ENCODE measurements around the gene THSD7B. TPM values are rescaled to one million over a fixed set of nuclear protein-coding genes. Genes with fewer than 3 reads are reported as not detected.
A peak's percentile ranks its signal among the peaks of the same experiment; 100 is the strongest.

THSD7B gene
- total and polyA plus RNA-seq, 2 of the 8 experiments (the other 6 are each of a cell fraction or from before 2014, with no cell fraction given), result 0.60 to 2.9 TPM

DNA sequence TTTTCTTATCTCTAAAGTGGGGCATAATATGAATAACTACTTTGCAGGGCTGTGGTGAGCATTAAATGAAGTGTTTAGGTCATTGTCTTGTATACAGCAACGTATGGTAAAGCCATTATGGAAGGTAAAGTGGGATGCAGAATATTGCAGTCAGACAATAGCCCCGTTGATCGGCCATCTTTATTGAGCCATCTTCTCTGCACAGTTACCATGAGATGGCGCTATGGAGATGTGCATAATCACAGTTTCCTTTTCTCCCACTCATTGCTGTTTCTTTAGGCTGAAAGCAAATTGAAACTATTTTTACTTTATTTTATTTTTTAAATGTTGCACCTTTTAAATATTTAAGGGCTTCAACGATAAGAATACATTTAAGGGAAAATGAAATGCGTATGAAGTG, 108.9 kb downstream of the THSD7B start:
- H3K23ac ChIP-seq (ENCODE audit: insufficient read length), result no peak overlapping the region
- H3K14ac ChIP-seq (ENCODE audit: insufficient read length), result no peak overlapping the region
- TF ChIP-seq YY1 (IDR thresholded peaks at IDR 0.05; ENCODE audit: low read depth, low read length) (peak; percentile 95), ASH2L (IDR thresholded peaks at IDR 0.05; ENCODE audit: low read length) (no peak), POU5F1 (IDR thresholded peaks at IDR 0.05; ENCODE audit: low read depth, low read length) (no peak), SAP30 (IDR thresholded peaks at IDR 0.05; ENCODE audit: insufficient read depth, insufficient replicate concordance, low read length) (no peak), RXRA (IDR thresholded peaks at IDR 0.05; ENCODE audit: insufficient read depth, low read depth, low read length) (no peak), BRCA1 (IDR thresholded peaks at IDR 0.05; ENCODE audit: low read depth, low read length) (no peak), ZNF274 (IDR thresholded peaks at IDR 0.05; ENCODE audit: borderline replicate concordance, extremely low read depth, low read length) (no peak), RAD21 (IDR thresholded peaks at IDR 0.05 in 1 of 2, conservative IDR thresholded peaks at IDR 0.05 in 1 of 2; ENCODE audit: low read depth in 2 of 2, low read length in 2 of 2) (peak; percentile 72 to 73), HDAC6 (IDR thresholded peaks at IDR 0.05; ENCODE audit: low read depth, low read length) (no peak), POLR2A (IDR thresholded peaks at IDR 0.05; ENCODE audit: control extremely low read depth in 1 of 2, low read depth in 2 of 2, low read length in 2 of 2) (no peak), SRF (IDR thresholded peaks at IDR 0.05; ENCODE audit: low read depth, low read length) (no peak)
- TF ChIP-seq, protein P1, sequence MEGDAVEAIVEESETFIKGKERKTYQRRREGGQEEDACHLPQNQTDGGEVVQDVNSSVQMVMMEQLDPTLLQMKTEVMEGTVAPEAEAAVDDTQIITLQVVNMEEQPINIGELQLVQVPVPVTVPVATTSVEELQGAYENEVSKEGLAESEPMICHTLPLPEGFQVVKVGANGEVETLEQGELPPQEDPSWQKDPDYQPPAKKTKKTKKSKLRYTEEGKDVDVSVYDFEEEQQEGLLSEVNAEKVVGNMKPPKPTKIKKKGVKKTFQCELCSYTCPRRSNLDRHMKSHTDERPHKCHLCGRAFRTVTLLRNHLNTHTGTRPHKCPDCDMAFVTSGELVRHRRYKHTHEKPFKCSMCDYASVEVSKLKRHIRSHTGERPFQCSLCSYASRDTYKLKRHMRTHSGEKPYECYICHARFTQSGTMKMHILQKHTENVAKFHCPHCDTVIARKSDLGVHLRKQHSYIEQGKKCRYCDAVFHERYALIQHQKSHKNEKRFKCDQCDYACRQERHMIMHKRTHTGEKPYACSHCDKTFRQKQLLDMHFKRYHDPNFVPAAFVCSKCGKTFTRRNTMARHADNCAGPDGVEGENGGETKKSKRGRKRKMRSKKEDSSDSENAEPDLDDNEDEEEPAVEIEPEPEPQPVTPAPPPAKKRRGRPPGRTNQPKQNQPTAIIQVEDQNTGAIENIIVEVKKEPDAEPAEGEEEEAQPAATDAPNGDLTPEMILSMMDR (IDR thresholded peaks at IDR 0.05; ENCODE audit: control extremely low read depth in 1 of 3, insufficient read depth in 1 of 3, low read depth in 1 of 3, low read length in 3 of 3), result peak; percentile 5 to 80 (median 50); a peak in 3 of 4 replicates

More for the DNA sequence above, 108.9 kb downstream of the THSD7B start:
- H3K23me2 ChIP-seq (ENCODE audit: low read depth, low read length), result no peaks in the 10 kb centered on the region
- no peak overlapping the region for H2BK12ac ChIP-seq (ENCODE audit: low read depth, low read length)
- no peak overlapping the region for H3K4me3 ChIP-seq (ENCODE audit: extremely low read depth in 1 of 4, insufficient read depth in 2 of 4, low read depth in 3 of 4, low read length in 4 of 4)
- H2AFZ ChIP-seq (ENCODE audit: low read length), result peak overlapping the region; percentile 91
- H2BK5ac ChIP-seq (ENCODE audit: low read depth, low read length), result no peak overlapping the region
- H3K79me2 ChIP-seq (ENCODE audit: control insufficient read depth in 1 of 2, insufficient read depth in 2 of 2, low read length in 2 of 2), result no peaks in the 10 kb centered on the region
- ChIA-PET POLR2A (ENCODE audit: partially characterized antibody) (no interaction called here), CTCF (ENCODE audit: partially characterized antibody) (interaction anchor here (0.6 to 1.6 kb wide), 5 partner anchors 13 to 261 kb away, joined by 3 to 7 read pairs (median 4); no protein-coding TSS in a partner anchor)
- no peak overlapping the region for H3K56ac ChIP-seq (replicated peaks; ENCODE audit: insufficient read length, low read depth, low read length)
- H4K20me1 ChIP-seq (replicated peaks in 1 of 2; ENCODE audit: control insufficient read depth in 1 of 2, insufficient read depth in 2 of 2, low read length in 2 of 2), result no peaks in the 10 kb centered on the region
- no peaks in the 10 kb centered on the region for H3K36me3 ChIP-seq (ENCODE audit: control insufficient read depth in 2 of 4, insufficient read depth in 4 of 4, low read length in 3 of 4)
- H2BK20ac ChIP-seq (ENCODE audit: low read length), result no peak overlapping the region
- H2BK120ac ChIP-seq (replicated peaks; ENCODE audit: low read depth, low read length), result no peak overlapping the region
- H3K79me1 ChIP-seq (ENCODE audit: low read depth, low read length), result no peaks in the 10 kb centered on the region
- H3K27ac ChIP-seq (ENCODE audit: low read depth, low read length), result no peak overlapping the region
- H3K9me3 ChIP-seq (ENCODE audit: insufficient read depth in 2 of 2, low read depth in 1 of 2, low read length in 1 of 2), result no peaks in the 10 kb centered on the region
- no peak overlapping the region for H4K91ac ChIP-seq (replicated peaks; ENCODE audit: insufficient read length, low read length)
- no peak overlapping the region for H4K5ac ChIP-seq (ENCODE audit: insufficient read length, low read depth, low read length)
- no peak for DNase-seq (ENCODE audit: low read depth in 1 of 2, low spot score in 2 of 2)
- H3K4me1 ChIP-seq (replicated peaks in 1 of 4; ENCODE audit: control insufficient read depth in 3 of 4, insufficient read depth in 4 of 4, low read length in 3 of 4), result no peaks in the 10 kb centered on the region
- H4K8ac ChIP-seq (ENCODE audit: extremely low read depth, insufficient read depth, low read length), result no peak overlapping the region
- H2BK15ac ChIP-seq (ENCODE audit: low read length), result no peak overlapping the region
- no peaks in the 10 kb centered on the region for H3K27me3 ChIP-seq (replicated peaks in 1 of 4; ENCODE audit: control insufficient read depth in 3 of 4, extremely low read depth in 1 of 4, insufficient read depth in 3 of 4, low read length in 3 of 4)
- no peak overlapping the region for H2AK5ac ChIP-seq (ENCODE audit: low read depth, low read length)
- WGBS, 2 experiments (ENCODE audit: extremely low coverage in 1 of 2, insufficient coverage in 1 of 2, insufficient read length in 1 of 2, insufficient replicate concordance in 2 of 2, low coverage in 1 of 2, low lambda C conversion rate in 2 of 2, missing lambda C conversion rate in 1 of 2), result 64% methylated on average over 6 of the region's 6 CpGs; no CpG with 5 or more reads in 1 of the 2 experiments
- H3K18ac ChIP-seq (ENCODE audit: extremely low read depth, low read length), result no peak overlapping the region
- no peak overlapping the region for H3K4me2 ChIP-seq (ENCODE audit: insufficient read depth in 1 of 2, low read depth in 2 of 2, low read length in 2 of 2)
- no peak overlapping the region for H3K4ac ChIP-seq (replicated peaks; ENCODE audit: insufficient read length, low read depth, low read length)
- no peak overlapping the region for H3K9ac ChIP-seq (replicated peaks in 1 of 4; ENCODE audit: extremely low read depth in 1 of 4, low read depth in 3 of 4, low read length in 3 of 4)
- peak; percentile 90 for FAIRE-seq
